ENCODE data around the gene RALGAPA1. TPM values are rescaled to one million over a fixed set of nuclear protein-coding genes. Genes with fewer than 3 reads are reported as not detected.

The RALGAPA1 gene
- total and polyA plus RNA-seq, 2 of the 13 experiments (the other 11 are each of a cell fraction or from before 2014, with no cell fraction given): 65.0 to 89.2 TPM

GRCh38 chr14:35807131-35807961 is 1.7 kb downstream of the RALGAPA1 start (continued):
- TF ChIP-seq ZSCAN12 (CRISPR knock-in tag; IDR thresholded peaks at IDR 0.05) (peak; percentile 67; the same call in 1 of the 2 replicates), ZNF788 (CRISPR knock-in tag; IDR thresholded peaks at IDR 0.05; ENCODE audit: borderline replicate concordance) (no peak), ZNF317 (CRISPR knock-in tag; IDR thresholded peaks at IDR 0.05) (0 out of 2 replicates have a peak, but pooled peaks have one; percentile 31), IRF2 (CRISPR knock-in tag; IDR thresholded peaks at IDR 0.05) (no peak; the same call in 1 of the 2 replicates), MYPOP (CRISPR knock-in tag; IDR thresholded peaks at IDR 0.05) (peak; percentile 59; the same call in 1 of the 2 replicates), KDM5A (IDR thresholded peaks at IDR 0.05; ENCODE audit: borderline replicate concordance, low read length) (peak; percentile 61; the same call in 1 of the 2 replicates), RERE (CRISPR knock-in tag; IDR thresholded peaks at IDR 0.05; ENCODE audit: low read depth) (peak; percentile 96), U2AF1 (optimal IDR thresholded peaks at IDR 0.05; ENCODE audit: low read depth, low read length) (no peak), ZNF674 (CRISPR knock-in tag; IDR thresholded peaks at IDR 0.05; ENCODE audit: low read depth) (no peak), ZNF503 (CRISPR knock-in tag; IDR thresholded peaks at IDR 0.05) (peak; percentile 94), NFE2L2 (IDR thresholded peaks at IDR 0.05; ENCODE audit: low read length) (no peak), ZNF24 (IDR thresholded peaks at IDR 0.05) (0 out of 2 replicates have a peak, but pooled peaks have one; percentile 7), ZNF414 (CRISPR knock-in tag; IDR thresholded peaks at IDR 0.05) (peak; percentile 79), ZNF362 (CRISPR knock-in tag; IDR thresholded peaks at IDR 0.05; ENCODE audit: borderline replicate concordance) (peak; percentile 90), ZNF274 (CRISPR knock-in tag; IDR thresholded peaks at IDR 0.05) (no peak), ZNF235 (CRISPR knock-in tag; IDR thresholded peaks at IDR 0.05; ENCODE audit: borderline replicate concordance) (no peak), SAP130 (CRISPR knock-in tag; IDR thresholded peaks at IDR 0.05; ENCODE audit: low read depth) (peak; percentile 86)
